K562 (cell line): ENCODE results near the gene SUGP1. TPM values are rescaled to one million over a fixed set of nuclear protein-coding genes. Genes with fewer than 3 reads are reported as not detected.

Experiments used
- ATF2 ChIP-seq: sonication (generic); formaldehyde crosslinking; IDR thresholded peaks from 2 replicates; pipeline ENCODE4 v1.8.1; 2022; ENCODE audit warnings: missing genetic modification reagents
- CBX2 ChIP-seq: fragments of 200-600 bp; sonication (generic); IDR thresholded peaks from one replicate; pipeline ENCODE4 v1.6.1; 2012; ENCODE audit warnings: mild to moderate bottlenecking, low read length, inconsistent platforms; ENCODE audit not compliant: insufficient read depth, poor library complexity, severe bottlenecking
- CREB1 ChIP-seq, 2 experiments: sonication (generic) in 1 of 2; formaldehyde crosslinking in 1 of 2; IDR thresholded peaks; 2 replicates each; pipeline versions ENCODE4 v1.6.1 to v1.8.0; 2012 to 2022; ENCODE audit warnings: inconsistent platforms in 1 of 2, mild to moderate bottlenecking in 1 of 2, missing genetic modification reagents in 1 of 2, moderate library complexity in 1 of 2
- FOS ChIP-seq: IDR thresholded peaks from 3 replicates; pipeline ENCODE4 v1.6.1; 2011; ENCODE audit not compliant: insufficient read length; ENCODE audit errors: extremely low read depth
- FOXJ3 ChIP-seq: sonication (generic); formaldehyde crosslinking; IDR thresholded peaks from 2 replicates; pipeline ENCODE4 v1.4.0; 2020; ENCODE audit warnings: mild to moderate bottlenecking, missing genetic modification reagents
- GTF3C2 ChIP-seq: IDR thresholded peaks from 3 replicates; pipeline ENCODE4 v1.6.1; 2011; ENCODE audit warnings: borderline replicate concordance, mild to moderate bottlenecking, moderate library complexity; ENCODE audit not compliant: insufficient read length; ENCODE audit errors: extremely low read depth
- MIER1 ChIP-seq: fragments of 450-650 bp; IDR thresholded peaks from 2 replicates; pipeline ENCODE4 v1.6.1; 2016; ENCODE audit warnings: antibody characterized with exemption, mild to moderate bottlenecking, low read depth
- NRF1 ChIP-seq, 2 experiments: fragments of 450-650 bp; IDR thresholded peaks in 1 of 2; conservative IDR thresholded peaks in 1 of 2; 2 replicates each; pipeline ENCODE4 v1.6.1; 2014; ENCODE audit warnings: mild to moderate bottlenecking in 2 of 2
- RB1 ChIP-seq: fragments of 450-650 bp; IDR thresholded peaks from 2 replicates; pipeline ENCODE4 v1.6.1; 2017; ENCODE audit warnings: low read depth, mild to moderate bottlenecking
- RERE ChIP-seq: sonication (generic); formaldehyde crosslinking; IDR thresholded peaks from 2 replicates; pipeline ENCODE4 v1.8.0; 2023; ENCODE audit warnings: missing genetic modification reagents, mild to moderate bottlenecking, borderline replicate concordance
- SMARCA5 ChIP-seq: fragments of 450-650 bp; IDR thresholded peaks from 2 replicates; pipeline ENCODE4 v1.6.1; 2016
- TAF9B ChIP-seq: fragments of 450-650 bp; IDR thresholded peaks from 2 replicates; pipeline ENCODE4 v1.6.1; 2018; ENCODE audit warnings: mild to moderate bottlenecking; ENCODE audit not compliant: partially characterized antibody
- ZNF134 ChIP-seq: fragments of 250-450 bp; sonication (Bioruptor Pico); conservative IDR thresholded peaks from 2 replicates; pipeline ENCODE4 v1.4.0; 2020
- ZNF512 ChIP-seq: IDR thresholded peaks from 2 replicates; pipeline ENCODE4 v1.6.1; 2016; ENCODE audit warnings: missing genetic modification characterization, missing compliant biosample characterization
- ZNF583 ChIP-seq: fragments of 250-450 bp; sonication (Bioruptor Pico); IDR thresholded peaks from 2 replicates; pipeline ENCODE4 v1.4.0; 2020
- ZNF696 ChIP-seq: fragments of 250-450 bp; sonication (Bioruptor Pico); conservative IDR thresholded peaks from 2 replicates; pipeline ENCODE4 v1.4.0; 2020; ENCODE audit warnings: mild to moderate bottlenecking, moderate library complexity
- polyA plus RNA-seq, 8 experiments: library from polyadenylated mRNA; depleted of rRNA in 4 of 8; stranded (reverse) in 5 of 8; unstranded in 3 of 8; fragments of >200 nt; fragmentation: Nextera tagmentation in 2 of 8; fragmentation: Illumina TruSeq in 1 of 8; extraction: Ambion mirVana in 2 of 8; extraction: Trizol in 1 of 8; gene quantifications; 2 replicates each; pipeline versions ENCODE4 v1.2.1 to v1.2.3, GENCODE V29; 2011 to 2014; ENCODE audit warnings: inconsistent platforms in 1 of 8, missing spikeins in 1 of 8
- total RNA-seq, 7 experiments: library from RNA; depleted of rRNA in 6 of 7; stranded (reverse); fragments of >200 nt in 6 of 7; fragmentation: Illumina TruSeq in 2 of 7; extraction: Trizol in 2 of 7; gene quantifications; 2 replicates each; pipeline versions ENCODE4 v1.2.1 to v1.2.3, GENCODE V29; 2011 to 2021; ENCODE audit warnings: low replicate concordance in 1 of 7

The SUGP1 gene
- total and polyA plus RNA-seq, 9 of the 15 experiments (the other 6 are each of a cell fraction or from before 2014, with no cell fraction given), result 1.0 to 53.3 (median 32.4) TPM

GRCh38 chr19:19320361-19321140, at the start of gene SUGP1, which contains the start of gene MAU2 (continued):
- TF ChIP-seq CREB1 (IDR thresholded peaks at IDR 0.05) (peak; percentile 31; the same call in 1 of the 2 replicates), CREB1 (CRISPR knock-in tag; IDR thresholded peaks at IDR 0.05) (no peak), MIER1 (no peak), ZNF583 (CRISPR knock-in tag) (no peak), GTF3C2 (no peak), FOS (no peak), RERE (CRISPR knock-in tag) (no peak), NRF1 (conservative IDR thresholded peaks at IDR 0.05 in 1 of 2, IDR thresholded peaks at IDR 0.05 in 1 of 2) (peak; percentile 80 to 83), ZNF134 (CRISPR knock-in tag) (no peak), ZNF696 (CRISPR knock-in tag) (no peak), ATF2 (CRISPR knock-in tag) (peak; percentile 82; the same call in 1 of the 2 replicates), ZNF512 (tag) (no peak), CBX2 (no peak), FOXJ3 (CRISPR knock-in tag) (no peak), TAF9B (peak; percentile 50), RB1 (peak; percentile 92), SMARCA5 (no peak)
